HL-60/S4 treated with phorbol 12-myristate 13-acetate at 8.2 ng/mL for 4 days and 3 days (cell line): ENCODE results near the gene FOXI3.

ENCODE experiments used
- in situ Hi-C: fragments of 300-500 bp; cut with MboI; formaldehyde crosslinking; loops from 2 replicates; pipeline ENCODE4 v1.15.0; 2022; ENCODE audit warnings: low sequenced_read_pairs

FOXI3 gene

GRCh38 chr2:88452565-88452905 lies at the start of gene FOXI3:
Gene FOXI3 (minus strand): TSS chr2:88452693. CDS start chr2:88452535, 158 bp downstream.
- in situ Hi-C loops, result no loop called here

- in situ Hi-C loops, result no loop called here
Measured at GRCh38 chr2:88500691-88501090, 48.2 kb upstream of the FOXI3 start.

GRCh38 chr2:88499204-88499603 lies 46.7 kb upstream of the FOXI3 start:
- in situ Hi-C loops, result no loop called here

- in situ Hi-C loops, result no loop called here
Measured at GRCh38 chr2:88493481-88493880, 41.0 kb upstream of the FOXI3 start.

GRCh38 chr2:88492002-88492401 lies 39.5 kb upstream of the FOXI3 start:
- in situ Hi-C loops, result no loop called here

- in situ Hi-C loops, result no loop called here
Measured at GRCh38 chr2:88489181-88489580, 36.7 kb upstream of the FOXI3 start.

- in situ Hi-C loops, result no loop called here
Measured at GRCh38 chr2:88483200-88483599, 30.7 kb upstream of the FOXI3 start.

GRCh38 chr2:88481691-88482336 lies 29.3 kb upstream of the FOXI3 start:
- in situ Hi-C loops, result no loop called here

- in situ Hi-C loops, result no loop called here
Measured at GRCh38 chr2:88472811-88473210, 20.3 kb upstream of the FOXI3 start.

GRCh38 chr2:88471083-88471942 lies 18.8 kb upstream of the FOXI3 start:
- in situ Hi-C loops, result no loop called here

GRCh38 chr2:88469202-88470114 lies 17.0 kb upstream of the FOXI3 start:
- in situ Hi-C loops, result no loop called here

- in situ Hi-C loops, result no loop called here
Measured at GRCh38 chr2:88464153-88464552, 11.7 kb upstream of the FOXI3 start.

- in situ Hi-C loops, result no loop called here
Measured at GRCh38 chr2:88458633-88459032, 6.1 kb upstream of the FOXI3 start.

- in situ Hi-C loops, result no loop called here
Measured at GRCh38 chr2:88452980-88453582, 588 bp upstream of the FOXI3 start.

- in situ Hi-C loops, result no loop called here
Measured at GRCh38 chr2:88451811-88452564, 505 bp downstream of the FOXI3 start.

GRCh38 chr2:88450925-88451810 lies 1.3 kb downstream of the FOXI3 start:
- in situ Hi-C loops, result no loop called here

GRCh38 chr2:88450186-88450585 lies 2.3 kb downstream of the FOXI3 start:
- in situ Hi-C loops, result no loop called here

- in situ Hi-C loops, result no loop called here
Measured at GRCh38 chr2:88448248-88448647, 4.2 kb downstream of the FOXI3 start.

GRCh38 chr2:88443353-88443938 lies 9.0 kb downstream of the FOXI3 start:
- in situ Hi-C loops, result no loop called here
